ENCODE results near the gene DPF3. TPM values are rescaled to one million over a fixed set of nuclear protein-coding genes. Genes with fewer than 3 reads are reported as not detected.

DPF3 gene
- total RNA-seq, 4 donors from 2014 or later: 1.1 to 4.7 (median 1.8) TPM

- no peak for DNase-seq (ENCODE audit: low spot score in 2 of 2)
- TF ChIP-seq CTCF (IDR thresholded peaks at IDR 0.05): no peak
- TF ChIP-seq POLR2A (IDR thresholded peaks at IDR 0.05): no peak
- WGBS, 2 donors: 98 to 100% methylated on average over 4 of the region's 4 CpGs
- no peak overlapping the region for H3K4me3 ChIP-seq (ENCODE audit: low read depth, poor library complexity, severe bottlenecking)
- intact Hi-C loops (cut with DNase I; ENCODE audit: low total_unique reads): no loop called here
These were observed 163.4 kb downstream of the DPF3 start for GRCh38 chr14:72730468-72730867.

DNA sequence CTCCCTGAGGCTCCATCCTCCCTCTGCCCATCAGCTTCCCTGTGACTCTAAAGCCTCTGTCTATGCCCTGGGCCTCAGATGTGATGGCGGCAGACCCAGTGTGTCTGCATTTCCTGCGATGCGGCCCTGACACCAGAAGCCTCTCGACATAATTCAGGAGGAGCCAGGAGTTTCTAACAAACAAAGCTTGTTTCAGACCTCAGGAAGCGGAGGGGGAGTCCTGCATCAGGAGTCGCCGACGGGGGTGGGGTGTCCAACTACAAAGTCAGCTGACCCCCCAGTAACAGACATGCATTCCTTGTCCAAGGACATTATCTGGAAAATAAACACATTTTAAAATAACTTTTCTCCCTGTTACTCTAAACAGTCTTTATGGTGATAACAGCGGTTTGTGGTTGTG lies 167.5 kb downstream of the DPF3 start:
- H3K4me3 ChIP-seq (ENCODE audit: low read depth, poor library complexity, severe bottlenecking): no peak overlapping the region
- 76 to 77% methylated on average over 9 of the region's 9 CpGs for WGBS, 2 donors
- TF ChIP-seq CTCF (IDR thresholded peaks at IDR 0.05): no peak
- no peak for TF ChIP-seq POLR2A (IDR thresholded peaks at IDR 0.05)
- intact Hi-C loops (cut with DNase I; ENCODE audit: low total_unique reads): no loop called here
- no peak for DNase-seq (ENCODE audit: low spot score in 2 of 2)

DNA sequence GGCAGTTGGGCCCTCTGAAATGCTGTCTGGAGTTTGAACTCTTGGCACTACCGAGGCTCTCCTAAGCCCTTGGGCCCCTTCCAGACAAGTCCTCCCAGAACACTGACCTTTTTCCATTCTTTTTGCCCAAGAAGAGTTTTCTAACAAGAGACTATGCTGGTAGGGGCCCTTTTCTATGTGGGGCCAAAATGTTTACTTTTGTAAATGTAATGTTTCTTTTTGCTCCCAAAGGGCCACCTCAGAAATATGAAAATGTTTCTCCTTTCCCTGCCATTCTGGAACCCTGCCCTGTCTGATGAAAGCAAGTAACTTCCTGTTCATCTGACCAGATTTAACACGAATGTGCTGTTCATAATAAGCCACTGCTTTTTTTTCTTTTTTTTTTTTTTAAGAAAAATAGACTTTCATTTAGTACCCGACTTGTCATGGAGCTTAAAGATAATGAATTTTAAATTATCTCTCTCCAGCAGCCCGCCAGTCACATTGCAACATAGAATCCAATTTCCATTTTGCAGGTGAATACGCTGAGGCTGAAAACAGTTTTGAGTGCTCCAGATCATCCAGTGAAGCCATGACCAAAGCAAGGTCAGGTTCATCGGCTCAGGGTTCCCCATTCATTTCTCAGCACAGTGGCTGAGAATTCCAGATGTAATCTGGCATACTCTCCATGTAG lies 169.9 kb downstream of the DPF3 start:
- TF ChIP-seq CTCF (IDR thresholded peaks at IDR 0.05) (no peak), POLR2A (IDR thresholded peaks at IDR 0.05) (no peak)
- H3K4me3 ChIP-seq (ENCODE audit: low read depth, poor library complexity, severe bottlenecking): no peak overlapping the region
- no peak for DNase-seq (ENCODE audit: low spot score in 2 of 2)
- WGBS, 2 donors: 46 to 56% methylated on average over 6 of the region's 6 CpGs
- intact Hi-C loops (cut with DNase I; ENCODE audit: low total_unique reads): no loop called here

DNA sequence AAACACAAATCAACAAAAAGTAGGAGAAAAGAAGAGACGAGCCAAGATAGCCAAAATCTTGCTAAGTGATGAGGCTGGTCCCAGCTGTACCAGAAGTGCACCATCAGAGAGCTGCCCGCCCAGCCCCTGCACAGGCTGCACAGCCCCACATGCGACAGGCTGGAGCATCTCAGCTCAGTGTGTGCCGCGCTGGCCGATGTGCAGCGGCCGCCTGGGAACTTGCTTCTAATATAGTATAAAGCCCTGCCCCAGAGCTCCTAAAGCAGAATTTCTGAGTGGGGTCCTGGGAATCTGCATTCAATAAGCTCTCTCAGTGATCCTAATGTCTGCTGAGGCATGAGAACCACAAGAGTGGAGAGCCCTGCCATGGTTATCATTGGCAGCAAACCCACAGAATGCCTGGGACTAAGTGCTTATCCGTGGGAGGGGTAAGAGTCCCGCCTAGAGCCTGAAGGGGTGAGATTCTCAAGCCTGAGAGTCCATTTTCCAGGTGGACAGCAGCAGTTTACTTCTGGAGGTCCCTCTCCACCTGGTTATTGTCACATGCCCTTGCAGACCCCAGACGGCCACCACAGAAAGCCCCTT lies 171.6 kb downstream of the DPF3 start:
- no peak for TF ChIP-seq POLR2A (IDR thresholded peaks at IDR 0.05)
- no peak for TF ChIP-seq CTCF (IDR thresholded peaks at IDR 0.05)
- H3K4me3 ChIP-seq (ENCODE audit: low read depth, poor library complexity, severe bottlenecking): no peak overlapping the region
- intact Hi-C loops (cut with DNase I; ENCODE audit: low total_unique reads): no loop called here
- no peak for DNase-seq (ENCODE audit: low spot score in 2 of 2)
- 89% methylated on average over 11 of the region's 11 CpGs for WGBS, 2 donors

- intact Hi-C loops (cut with DNase I; ENCODE audit: low total_unique reads): no loop called here
- H3K4me3 ChIP-seq (ENCODE audit: low read depth, poor library complexity, severe bottlenecking): no peak overlapping the region
- no peak for DNase-seq (ENCODE audit: low spot score in 2 of 2)
- TF ChIP-seq POLR2A (IDR thresholded peaks at IDR 0.05): no peak
- no peak for TF ChIP-seq CTCF (IDR thresholded peaks at IDR 0.05)
These were observed 172.8 kb downstream of the DPF3 start for GRCh38 chr14:72721083-72721482.

DNA sequence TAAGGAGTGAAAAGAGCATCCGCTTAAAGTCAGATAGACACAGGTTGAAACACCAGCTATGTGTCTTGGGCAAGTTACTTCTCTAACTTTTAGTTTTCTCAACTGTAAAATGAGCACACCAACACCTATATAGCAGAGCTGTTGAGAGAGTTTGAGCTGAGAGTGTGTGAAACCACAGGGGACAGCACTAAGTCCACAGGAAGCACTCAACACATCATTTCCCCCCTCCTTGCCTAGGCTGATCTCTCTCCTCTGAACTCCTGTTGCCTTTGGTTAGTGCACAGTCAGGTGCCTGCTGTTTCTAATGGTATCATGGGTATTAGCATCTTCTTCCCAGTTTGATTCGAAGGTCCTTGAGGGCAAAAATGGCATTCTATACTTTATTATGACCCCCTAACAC lies 176.7 kb downstream of the DPF3 start:
- intact Hi-C loops (cut with DNase I; ENCODE audit: low total_unique reads): no loop called here
- no peak for DNase-seq (ENCODE audit: low spot score in 2 of 2)
- H3K4me3 ChIP-seq (ENCODE audit: low read depth, poor library complexity, severe bottlenecking): no peak overlapping the region
- 92 to 93% methylated on average over 2 of the region's 2 CpGs for WGBS, 2 donors
- TF ChIP-seq CTCF (IDR thresholded peaks at IDR 0.05) (no peak), POLR2A (IDR thresholded peaks at IDR 0.05) (no peak)

All from lower leg skin (tissue), 4 donors.